Suprapubic skin (tissue), 4 donors: Measurements from ENCODE around the gene LARP1. TPM values are rescaled to one million over a fixed set of nuclear protein-coding genes. Genes with fewer than 3 reads are reported as not detected.

ENCODE experiments used
- DNase-seq, 2 donors: peaks; one replicate each; pipeline ENCODE4 v3.0.0-alpha.2; 2019; ENCODE audit warnings: low spot score in 2 of 2
- H3K27ac ChIP-seq: fragments of 200-600 bp; sonication (generic); one replicate; pipeline ENCODE4 v1.5.1; 2019
- H3K27me3 ChIP-seq: fragments of 200-600 bp; sonication (generic); one replicate; pipeline ENCODE4 v1.5.1; 2019
- H3K36me3 ChIP-seq: fragments of 200-600 bp; sonication (generic); one replicate; pipeline ENCODE4 v1.5.1; 2019
- H3K4me1 ChIP-seq: fragments of 200-600 bp; sonication (generic); one replicate; pipeline ENCODE4 v1.5.1; 2019
- H3K4me3 ChIP-seq: fragments of 200-600 bp; sonication (generic); one replicate; pipeline ENCODE4 v1.5.1; 2019; ENCODE audit warnings: mild to moderate bottlenecking
- H3K9me3 ChIP-seq: fragments of 200-600 bp; sonication (generic); one replicate; pipeline ENCODE4 v1.5.1; 2019
- EP300 ChIP-seq: sonication (generic); formaldehyde crosslinking; IDR thresholded peaks from one replicate; pipeline ENCODE4 v1.6.1; 2017; ENCODE audit warnings: antibody characterized with exemption
- POLR2A ChIP-seq, 2 donors: fragments of 450-650 bp; IDR thresholded peaks; one replicate each; pipeline ENCODE4 v1.6.1; 2017; ENCODE audit warnings: antibody characterized with exemption in 2 of 2, mild to moderate bottlenecking in 2 of 2, moderate library complexity in 2 of 2
- POLR2AphosphoS5 ChIP-seq, 3 donors: sonication (generic); formaldehyde crosslinking; IDR thresholded peaks; one replicate each; pipeline ENCODE4 v1.6.1; 2017; ENCODE audit warnings: antibody characterized with exemption in 3 of 3
- WGBS: methylation state at CpG from one replicate; pipeline ENCODE4 v1.1.5; 2018; 5-methylcytosine and 5-hydroxymethylcytosine counted together
- total RNA-seq, 4 donors: library from RNA; depleted of rRNA; stranded (reverse); fragments of >200 nt; gene quantifications; one replicate each; pipeline ENCODE4 v1.1.0, GENCODE V29; 2016
- TF ChIP-seq, protein P1 (sequence below), 2 donors: fragments of 200-600 bp in 1 of 2; fragments of 450-650 bp in 1 of 2; sonication (generic) in 1 of 2; IDR thresholded peaks; one replicate each; pipeline ENCODE4 v1.5.1; 2016 to 2019; ENCODE audit warnings: antibody characterized with exemption in 2 of 2, mild to moderate bottlenecking in 1 of 2, moderate library complexity in 1 of 2

The LARP1 gene
- total RNA-seq, 4 donors from 2014 or later = 98.5 to 127 (median 110) TPM

DNA sequence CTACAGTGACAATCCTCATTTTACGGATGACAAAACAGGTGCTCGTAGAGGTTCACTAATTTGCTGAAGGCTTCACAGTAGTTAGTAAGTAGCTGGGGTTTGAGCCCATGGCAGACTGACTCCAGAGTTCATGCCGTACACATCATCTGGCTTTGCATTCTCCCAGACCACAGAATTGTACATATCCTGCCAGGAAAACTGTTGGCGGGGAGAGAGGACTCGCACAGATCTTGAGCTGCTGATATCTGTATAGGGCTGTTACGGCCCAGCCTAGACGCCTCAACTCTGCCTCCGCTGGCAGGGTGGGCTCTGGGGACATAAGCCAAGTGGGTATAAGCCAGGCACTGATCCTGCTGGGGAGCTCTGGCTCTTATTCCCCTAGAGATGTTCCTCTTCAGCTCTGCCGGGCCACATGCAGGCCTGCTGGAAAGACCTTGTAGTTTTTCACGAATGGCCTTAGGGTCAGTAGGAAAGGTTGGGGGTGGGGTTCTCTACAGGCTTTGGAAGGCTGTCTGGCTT, 16.3 kb downstream of the LARP1 start:
- Histone ChIP-seq H3K27me3 (no peaks in the 10 kb centered on the region), H3K4me3 (no peak overlapping the region), H3K4me1 (peaks cover 77% of the 10 kb centered on the region), H3K36me3 (no peaks in the 10 kb centered on the region), H3K9me3 (no peaks in the 10 kb centered on the region), H3K27ac (peak overlapping the region; percentile 49)
- no peak for DNase-seq
- TF ChIP-seq POLR2AphosphoS5 (IDR thresholded peaks at IDR 0.05) = no peak
- TF ChIP-seq, protein P1, sequence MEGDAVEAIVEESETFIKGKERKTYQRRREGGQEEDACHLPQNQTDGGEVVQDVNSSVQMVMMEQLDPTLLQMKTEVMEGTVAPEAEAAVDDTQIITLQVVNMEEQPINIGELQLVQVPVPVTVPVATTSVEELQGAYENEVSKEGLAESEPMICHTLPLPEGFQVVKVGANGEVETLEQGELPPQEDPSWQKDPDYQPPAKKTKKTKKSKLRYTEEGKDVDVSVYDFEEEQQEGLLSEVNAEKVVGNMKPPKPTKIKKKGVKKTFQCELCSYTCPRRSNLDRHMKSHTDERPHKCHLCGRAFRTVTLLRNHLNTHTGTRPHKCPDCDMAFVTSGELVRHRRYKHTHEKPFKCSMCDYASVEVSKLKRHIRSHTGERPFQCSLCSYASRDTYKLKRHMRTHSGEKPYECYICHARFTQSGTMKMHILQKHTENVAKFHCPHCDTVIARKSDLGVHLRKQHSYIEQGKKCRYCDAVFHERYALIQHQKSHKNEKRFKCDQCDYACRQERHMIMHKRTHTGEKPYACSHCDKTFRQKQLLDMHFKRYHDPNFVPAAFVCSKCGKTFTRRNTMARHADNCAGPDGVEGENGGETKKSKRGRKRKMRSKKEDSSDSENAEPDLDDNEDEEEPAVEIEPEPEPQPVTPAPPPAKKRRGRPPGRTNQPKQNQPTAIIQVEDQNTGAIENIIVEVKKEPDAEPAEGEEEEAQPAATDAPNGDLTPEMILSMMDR (IDR thresholded peaks at IDR 0.05) = no peak
- TF ChIP-seq EP300 = no peak
- TF ChIP-seq POLR2A (IDR thresholded peaks at IDR 0.05) = no peak
- 30% methylated on average over 10 of the region's 10 CpGs for WGBS

GRCh38 chr5:154773326-154773725, 18.1 kb downstream of the LARP1 start:
- no peak for DNase-seq
- Histone ChIP-seq H3K27me3 (no peaks in the 10 kb centered on the region), H3K4me1 (peaks cover 64% of the 10 kb centered on the region), H3K36me3 (no peaks in the 10 kb centered on the region), H3K9me3 (no peaks in the 10 kb centered on the region), H3K4me3 (no peak overlapping the region), H3K27ac (no peak overlapping the region)
- TF ChIP-seq POLR2AphosphoS5 (IDR thresholded peaks at IDR 0.05) (no peak), EP300 (no peak)
- TF ChIP-seq, protein P1 (IDR thresholded peaks at IDR 0.05) = no peak
- WGBS = 81% methylated on average over 3 of the region's 3 CpGs

DNA sequence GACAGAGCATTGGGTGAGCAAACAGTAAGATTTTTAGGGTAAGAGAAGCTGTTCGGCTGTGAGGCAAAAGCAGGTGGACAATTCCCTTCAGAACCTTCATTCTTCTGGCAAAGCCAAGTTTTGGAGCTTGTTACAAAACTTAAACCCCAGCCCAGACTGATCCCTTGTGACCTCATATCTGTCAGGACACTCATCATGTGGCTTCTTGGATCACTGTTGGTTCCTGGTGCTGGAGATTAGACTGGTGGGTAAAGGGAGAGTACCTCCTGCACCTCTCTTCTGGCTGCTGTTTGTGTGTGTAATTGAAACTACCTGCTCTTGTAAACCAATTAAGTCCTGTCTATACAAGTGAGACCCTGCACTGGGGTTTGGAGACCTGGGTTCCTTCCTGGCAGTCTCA, 21.0 kb downstream of the LARP1 start:
- Histone ChIP-seq H3K36me3 (no peaks in the 10 kb centered on the region), H3K9me3 (no peaks in the 10 kb centered on the region), H3K4me1 (peaks cover 59% of the 10 kb centered on the region), H3K27me3 (no peaks in the 10 kb centered on the region), H3K27ac (no peak overlapping the region), H3K4me3 (no peak overlapping the region)
- TF ChIP-seq POLR2A (IDR thresholded peaks at IDR 0.05) (no peak), EP300 (no peak), POLR2AphosphoS5 (IDR thresholded peaks at IDR 0.05) (no peak)
- TF ChIP-seq, protein P1 (IDR thresholded peaks at IDR 0.05) = no peak
- DNase-seq = no peak
- 78% methylated on average over 1 of the region's 1 CpG for WGBS

GRCh38 chr5:154778534-154778933, 23.4 kb downstream of the LARP1 start:
- Histone ChIP-seq H3K27ac (no peak overlapping the region), H3K9me3 (no peaks in the 10 kb centered on the region), H3K36me3 (no peaks in the 10 kb centered on the region), H3K4me1 (peaks cover 56% of the 10 kb centered on the region), H3K27me3 (no peaks in the 10 kb centered on the region), H3K4me3 (no peak overlapping the region)
- no peak for DNase-seq
- no peak for TF ChIP-seq EP300
- TF ChIP-seq, protein P1 (IDR thresholded peaks at IDR 0.05) = no peak
- TF ChIP-seq POLR2AphosphoS5 (IDR thresholded peaks at IDR 0.05) = no peak
- no peak for TF ChIP-seq POLR2A (IDR thresholded peaks at IDR 0.05)
- 85% methylated on average over 2 of the region's 2 CpGs for WGBS

DNA sequence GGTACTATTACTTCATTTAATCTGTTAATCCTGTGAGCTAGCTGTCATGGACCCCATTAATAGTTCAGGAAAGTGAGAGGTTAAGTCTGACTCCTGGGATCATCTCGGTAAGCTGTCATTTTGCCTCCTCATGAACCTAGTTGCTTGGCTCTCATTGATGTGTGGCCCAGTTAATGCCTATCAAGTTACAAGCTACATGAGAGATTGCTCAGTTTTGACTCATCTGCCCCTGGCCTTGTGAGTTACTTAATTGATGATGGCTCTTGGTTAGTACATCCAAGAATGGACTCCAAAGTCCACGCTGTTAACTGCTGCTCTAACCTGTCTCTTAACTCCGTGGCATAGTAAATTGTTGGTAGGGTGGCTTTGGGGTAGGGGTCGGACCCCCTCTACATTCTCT, 23.9 kb downstream of the LARP1 start:
- H3K27ac ChIP-seq = no peak overlapping the region
- no peak overlapping the region for H3K4me3 ChIP-seq
- TF ChIP-seq, protein P1 (IDR thresholded peaks at IDR 0.05) = no peak
- TF ChIP-seq POLR2A (IDR thresholded peaks at IDR 0.05) (no peak), EP300 (no peak), POLR2AphosphoS5 (IDR thresholded peaks at IDR 0.05) (no peak)
- no peaks in the 10 kb centered on the region for H3K36me3 ChIP-seq
- H3K9me3 ChIP-seq = no peaks in the 10 kb centered on the region
- H3K4me1 ChIP-seq = peaks cover 53% of the 10 kb centered on the region
- H3K27me3 ChIP-seq = no peaks in the 10 kb centered on the region
- DNase-seq = no peak
- WGBS = 77% methylated on average over 4 of the region's 4 CpGs
